SJSA1 (cell line): ENCODE data around the gene MYO7A. TPM values are rescaled to one million over a fixed set of nuclear protein-coding genes. Genes with fewer than 3 reads are reported as not detected.
A peak's percentile ranks its signal among the peaks of the same experiment; 100 is the strongest.

Experiments
- DNase-seq, 2 experiments: peaks; one replicate each; pipeline ENCODE4 v3.0.0-alpha.2; 2015 to 2020; ENCODE audit warnings: low spot score in 2 of 2, low read depth in 1 of 2
- H3K27ac ChIP-seq: fragments of 250-450 bp; sonication (Bioruptor Pico); 2 replicates; pipeline ENCODE4 v1.5.1; 2020; ENCODE audit warnings: mild to moderate bottlenecking, moderate library complexity
- H3K27me3 ChIP-seq: fragments of 250-450 bp; sonication (Bioruptor Pico); replicated peaks from 2 replicates; pipeline ENCODE4 v1.5.1; 2020; ENCODE audit warnings: mild to moderate bottlenecking, moderate library complexity
- H3K36me3 ChIP-seq: fragments of 250-450 bp; sonication (Bioruptor Pico); 2 replicates; pipeline ENCODE4 v1.5.1; 2020; ENCODE audit warnings: mild to moderate bottlenecking
- H3K4me1 ChIP-seq: fragments of 250-450 bp; sonication (Bioruptor Pico); replicated peaks from 2 replicates; pipeline ENCODE4 v1.6.1; 2021; ENCODE audit warnings: mild to moderate bottlenecking
- H3K4me3 ChIP-seq: fragments of 250-450 bp; sonication (Bioruptor Pico); 2 replicates; pipeline ENCODE4 v1.5.1; 2020; ENCODE audit warnings: mild to moderate bottlenecking
- H3K9me3 ChIP-seq: fragments of 250-450 bp; sonication (Bioruptor Pico); replicated peaks from 2 replicates; pipeline ENCODE4 v1.5.1; 2020; ENCODE audit warnings: mild to moderate bottlenecking
- total RNA-seq: library from RNA; depleted of rRNA; stranded (reverse); fragments of >200 nt; shearing (Covaris generic); gene quantifications from 2 replicates; pipeline ENCODE4 v1.2.3, GENCODE V29; 2014

Gene MYO7A
- total RNA-seq, 1 experiment from 2014 or later = not detected

DNA sequence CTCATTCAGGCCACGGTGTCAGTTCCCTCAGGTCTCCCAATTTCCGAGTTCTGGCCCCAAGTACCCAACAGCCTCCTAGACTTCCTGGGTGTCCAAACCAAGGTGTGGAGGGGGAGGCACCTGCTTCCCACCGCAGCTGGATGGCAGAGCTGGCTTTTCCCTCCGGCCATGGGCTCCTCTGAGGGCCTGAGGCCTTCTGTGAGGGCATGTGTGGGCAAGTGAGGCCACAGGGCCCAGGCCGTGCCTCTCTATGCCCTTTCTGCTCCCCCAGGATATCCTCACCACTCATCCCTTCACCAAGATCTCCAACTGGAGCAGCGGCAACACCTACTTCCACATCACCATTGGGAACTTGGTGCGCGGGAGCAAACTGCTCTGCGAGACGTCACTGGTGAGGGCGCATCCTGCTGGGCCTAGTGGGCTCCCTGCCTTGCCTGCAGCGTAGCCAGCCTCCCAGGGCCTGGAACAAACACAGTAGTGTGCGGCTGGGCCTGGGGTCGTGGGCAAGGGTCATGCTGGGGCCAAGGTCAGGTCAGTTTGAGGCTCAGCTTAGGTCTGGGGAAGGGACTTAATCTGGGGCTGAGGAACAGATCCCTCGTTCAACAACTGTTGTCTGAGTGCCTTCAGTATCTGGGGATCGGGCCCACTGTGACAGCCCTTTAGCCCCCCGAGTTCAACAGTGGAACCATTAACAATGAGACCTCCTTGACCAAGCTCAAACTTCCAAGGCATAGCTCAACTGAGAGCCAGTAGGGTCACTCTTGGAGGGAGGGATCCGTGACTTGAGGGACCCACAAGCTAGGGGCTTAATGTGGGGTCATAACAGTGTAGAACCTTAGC is 85.8 kb downstream of the MYO7A start:
- H3K9me3 ChIP-seq = no peaks in the 10 kb centered on the region
- H3K27ac ChIP-seq = no peak overlapping the region
- H3K4me3 ChIP-seq = no peak overlapping the region
- H3K4me1 ChIP-seq = no peaks in the 10 kb centered on the region
- peak in 1 of 2 experiments; percentile 17 for DNase-seq
- H3K27me3 ChIP-seq = no peaks in the 10 kb centered on the region
- no peaks in the 10 kb centered on the region for H3K36me3 ChIP-seq

DNA sequence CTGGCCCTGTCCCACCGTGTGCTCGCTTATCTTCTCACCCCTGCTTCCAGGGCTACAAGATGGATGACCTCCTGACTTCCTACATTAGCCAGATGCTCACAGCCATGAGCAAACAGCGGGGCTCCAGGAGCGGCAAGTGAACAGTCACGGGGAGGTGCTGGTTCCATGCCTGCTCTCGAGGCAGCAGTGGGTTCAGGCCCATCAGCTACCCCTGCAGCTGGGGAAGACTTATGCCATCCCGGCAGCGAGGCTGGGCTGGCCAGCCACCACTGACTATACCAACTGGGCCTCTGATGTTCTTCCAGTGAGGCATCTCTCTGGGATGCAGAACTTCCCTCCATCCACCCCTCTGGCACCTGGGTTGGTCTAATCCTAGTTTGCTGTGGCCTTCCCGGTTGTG is 86.5 kb downstream of the MYO7A start:
- H3K9me3 ChIP-seq = no peaks in the 10 kb centered on the region
- no peaks in the 10 kb centered on the region for H3K36me3 ChIP-seq
- no peak overlapping the region for H3K27ac ChIP-seq
- no peaks in the 10 kb centered on the region for H3K4me1 ChIP-seq
- no peaks in the 10 kb centered on the region for H3K27me3 ChIP-seq
- no peak overlapping the region for H3K4me3 ChIP-seq
- no peak for DNase-seq

DNA sequence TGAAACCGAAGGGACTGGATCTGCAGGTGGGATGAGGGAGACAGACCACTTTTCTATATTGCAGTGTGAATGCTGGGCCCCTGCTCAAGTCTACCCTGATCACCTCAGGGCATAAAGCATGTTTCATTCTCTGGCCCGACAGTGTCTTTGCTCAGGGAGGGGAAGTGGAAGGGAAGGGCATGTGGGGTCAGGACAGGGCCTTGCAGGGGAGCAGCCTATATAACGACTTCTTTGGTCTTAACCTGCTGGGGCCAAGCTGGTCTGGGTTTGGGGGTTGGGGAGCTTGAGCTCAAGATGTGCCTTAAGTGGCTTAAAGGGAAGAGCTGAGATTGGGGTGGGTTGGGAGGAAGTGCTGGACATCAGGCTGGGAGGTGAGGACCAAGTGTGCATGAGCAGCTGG is 87.1 kb downstream of the MYO7A start:
- H3K27me3 ChIP-seq = no peaks in the 10 kb centered on the region
- no peaks in the 10 kb centered on the region for H3K9me3 ChIP-seq
- H3K36me3 ChIP-seq = no peaks in the 10 kb centered on the region
- no peaks in the 10 kb centered on the region for H3K4me1 ChIP-seq
- H3K27ac ChIP-seq = no peak overlapping the region
- DNase-seq = no peak
- H3K4me3 ChIP-seq = no peak overlapping the region

DNA sequence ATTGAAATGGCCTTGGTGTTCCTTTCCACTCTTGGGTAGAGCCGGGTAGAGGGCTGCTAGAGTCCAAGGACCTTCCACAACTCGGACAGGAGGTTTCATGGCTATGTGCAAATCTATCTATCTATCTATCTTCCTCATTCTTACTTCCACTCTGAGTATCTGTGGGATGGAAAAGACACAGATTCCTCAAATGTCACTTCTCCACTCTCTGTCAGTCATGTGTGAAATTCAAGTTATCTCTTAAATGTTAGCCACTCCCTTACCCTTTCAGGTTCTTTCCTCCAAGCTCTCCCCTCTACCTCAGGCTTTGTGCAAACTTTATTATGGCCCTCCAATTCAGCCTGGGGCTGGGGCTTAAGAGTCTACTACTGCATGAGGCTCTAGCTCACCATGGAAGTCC is 89.1 kb downstream of the MYO7A start:
- H3K9me3 ChIP-seq = no peaks in the 10 kb centered on the region
- H3K4me3 ChIP-seq = no peak overlapping the region
- no peaks in the 10 kb centered on the region for H3K27me3 ChIP-seq
- H3K4me1 ChIP-seq = no peaks in the 10 kb centered on the region
- H3K36me3 ChIP-seq = no peaks in the 10 kb centered on the region
- no peak overlapping the region for H3K27ac ChIP-seq
- DNase-seq = no peak

DNA sequence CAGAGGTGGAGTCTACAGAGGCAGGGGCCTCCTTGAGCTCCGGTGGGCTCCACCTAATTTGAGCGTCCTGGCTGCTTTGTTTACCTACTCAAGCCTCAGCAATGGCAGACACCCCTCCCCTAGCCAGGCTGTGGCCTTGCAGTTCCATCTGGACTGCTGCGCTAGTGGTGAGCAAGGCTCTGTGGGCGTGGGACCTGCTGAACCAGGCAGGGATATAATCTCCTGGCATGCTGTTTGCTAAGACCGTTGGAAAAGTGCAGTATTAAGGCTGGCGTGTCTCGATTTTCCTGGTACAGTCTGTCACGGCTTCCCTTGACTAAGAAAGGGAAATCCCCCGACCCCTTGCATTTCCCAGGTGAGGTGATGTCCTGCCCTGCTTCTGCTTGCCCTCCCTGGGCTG is 95.8 kb downstream of the MYO7A start:
- DNase-seq = no peak
- Histone ChIP-seq H3K27me3 (no peaks in the 10 kb centered on the region), H3K4me1 (no peaks in the 10 kb centered on the region), H3K36me3 (no peaks in the 10 kb centered on the region), H3K4me3 (no peak overlapping the region), H3K9me3 (no peaks in the 10 kb centered on the region), H3K27ac (no peak overlapping the region)

DNA sequence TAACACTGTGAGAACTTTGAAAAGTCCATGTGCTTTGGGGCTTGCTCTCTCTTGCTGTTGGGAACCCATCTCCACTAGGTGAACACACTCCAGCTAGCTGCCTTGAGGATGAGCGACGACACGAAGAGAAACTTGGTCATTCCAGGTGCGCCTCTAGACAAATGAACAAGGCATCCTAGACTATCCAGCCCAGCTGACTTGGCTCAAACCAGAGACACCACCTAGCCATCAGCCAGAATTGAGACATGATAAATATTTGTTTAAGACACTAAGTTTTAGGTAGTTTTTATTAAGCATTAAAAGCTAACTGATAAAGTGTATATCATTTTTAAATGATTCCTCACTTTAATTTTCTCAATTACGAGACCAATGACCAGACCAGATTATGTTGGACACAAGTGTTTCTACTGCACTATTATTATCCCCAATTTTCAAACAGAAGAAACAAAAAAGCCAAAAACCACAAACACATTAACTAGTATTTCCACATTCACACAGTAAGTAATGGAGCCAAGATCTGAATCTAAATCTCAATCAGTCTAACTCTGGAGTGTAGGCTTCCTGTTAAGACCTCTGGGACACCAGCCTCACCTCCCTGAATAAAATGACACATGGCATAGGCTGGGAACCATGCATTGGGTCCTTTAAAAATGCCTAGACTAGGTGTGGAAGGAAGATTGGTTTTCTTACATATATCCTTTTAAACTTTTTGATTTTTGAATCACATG is 103.0 kb downstream of the MYO7A start:
- Histone ChIP-seq H3K4me3 (no peak overlapping the region), H3K4me1 (no peaks in the 10 kb centered on the region), H3K27me3 (no peaks in the 10 kb centered on the region), H3K9me3 (no peaks in the 10 kb centered on the region), H3K27ac (no peak overlapping the region), H3K36me3 (no peaks in the 10 kb centered on the region)
- no peak for DNase-seq

DNA sequence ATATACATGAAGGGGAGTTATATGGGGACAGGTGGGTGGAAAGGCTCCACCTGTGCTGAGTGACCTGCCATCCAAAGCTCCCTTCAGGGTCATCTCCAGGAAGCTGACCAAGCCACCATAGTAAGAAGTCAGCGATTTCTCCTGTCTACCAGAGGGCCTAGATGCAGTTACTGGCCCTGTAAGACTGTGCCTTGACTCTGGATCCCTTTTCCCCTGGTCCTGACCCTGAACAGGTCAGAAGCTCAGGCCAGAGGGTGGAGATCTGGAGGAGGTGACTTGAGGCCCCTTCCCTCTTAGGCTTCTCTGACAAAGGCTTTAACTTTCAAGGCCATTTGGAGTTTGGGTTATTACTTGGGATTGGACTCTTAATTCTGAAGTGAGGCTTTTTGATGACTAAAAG is 103.8 kb downstream of the MYO7A start:
- H3K4me1 ChIP-seq = no peaks in the 10 kb centered on the region
- H3K27ac ChIP-seq = no peak overlapping the region
- H3K27me3 ChIP-seq = no peaks in the 10 kb centered on the region
- no peaks in the 10 kb centered on the region for H3K9me3 ChIP-seq
- no peak for DNase-seq
- no peaks in the 10 kb centered on the region for H3K36me3 ChIP-seq
- H3K4me3 ChIP-seq = no peak overlapping the region

DNA sequence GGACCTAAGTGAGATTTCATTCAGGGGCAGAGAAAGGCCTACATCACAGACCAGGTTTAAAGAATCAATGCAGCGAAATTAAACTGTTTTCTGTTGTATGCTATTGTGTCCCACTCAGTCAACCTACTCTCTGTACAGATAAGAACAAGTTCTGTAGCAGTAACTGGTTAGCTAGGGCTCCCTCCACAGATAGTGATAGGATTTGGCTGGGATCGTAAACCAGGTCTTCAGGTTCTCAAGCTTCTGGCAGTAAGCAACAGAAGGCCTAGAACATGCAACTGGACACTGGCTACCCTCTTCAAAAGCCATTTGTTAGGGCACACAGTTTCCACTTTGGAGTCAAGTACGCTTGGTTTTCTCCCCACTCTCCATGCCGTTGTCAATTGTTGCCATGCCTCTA is 104.2 kb downstream of the MYO7A start:
- Histone ChIP-seq H3K4me3 (no peak overlapping the region), H3K27me3 (no peaks in the 10 kb centered on the region), H3K4me1 (no peaks in the 10 kb centered on the region), H3K27ac (no peak overlapping the region), H3K36me3 (no peaks in the 10 kb centered on the region), H3K9me3 (no peaks in the 10 kb centered on the region)
- DNase-seq = no peak

DNA sequence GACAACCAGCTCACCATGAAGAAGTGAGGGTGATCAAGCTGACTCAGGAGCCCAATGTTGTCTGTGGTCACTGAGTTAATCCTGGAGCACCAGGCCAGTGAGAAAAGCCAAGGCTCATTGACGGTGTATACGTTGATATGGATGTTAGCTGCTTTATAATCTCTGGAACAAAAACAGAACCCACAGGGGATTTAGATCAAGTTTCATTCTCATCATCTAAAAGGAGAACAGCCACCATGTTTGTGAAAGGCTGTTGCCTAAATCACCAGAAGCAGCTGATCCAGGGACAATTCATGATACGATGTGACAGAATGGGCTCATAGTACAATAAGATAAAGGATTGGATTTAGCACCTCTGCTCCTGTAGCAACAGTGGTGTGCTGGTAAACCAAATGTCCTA is 105.0 kb downstream of the MYO7A start:
- Histone ChIP-seq H3K4me1 (no peaks in the 10 kb centered on the region), H3K27ac (no peak overlapping the region), H3K27me3 (no peaks in the 10 kb centered on the region), H3K9me3 (no peaks in the 10 kb centered on the region), H3K4me3 (no peak overlapping the region), H3K36me3 (no peaks in the 10 kb centered on the region)
- no peak for DNase-seq

DNA sequence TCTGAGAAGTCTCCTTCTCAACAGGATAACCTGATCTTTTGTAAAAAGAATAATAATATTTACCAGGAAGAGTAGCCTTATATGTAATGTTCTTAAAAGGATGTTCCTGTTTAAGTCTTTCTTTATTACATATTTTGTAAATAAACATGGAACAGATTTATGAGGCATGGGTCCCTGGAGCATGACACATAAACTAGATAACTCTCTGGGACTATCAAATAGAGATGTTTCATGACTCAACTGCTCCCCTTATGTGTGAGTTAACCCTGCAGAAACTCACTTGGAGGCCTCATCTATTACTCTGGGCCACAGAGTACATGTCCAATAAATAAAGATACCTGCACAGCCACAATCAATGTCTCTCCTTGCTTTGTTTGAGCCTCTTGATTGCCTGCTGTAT is 108.9 kb downstream of the MYO7A start:
- no peak for DNase-seq
- H3K27ac ChIP-seq = no peak overlapping the region
- H3K4me3 ChIP-seq = no peak overlapping the region
- no peaks in the 10 kb centered on the region for H3K9me3 ChIP-seq
- no peaks in the 10 kb centered on the region for H3K36me3 ChIP-seq
- H3K27me3 ChIP-seq = no peaks in the 10 kb centered on the region
- H3K4me1 ChIP-seq = no peaks in the 10 kb centered on the region

DNA sequence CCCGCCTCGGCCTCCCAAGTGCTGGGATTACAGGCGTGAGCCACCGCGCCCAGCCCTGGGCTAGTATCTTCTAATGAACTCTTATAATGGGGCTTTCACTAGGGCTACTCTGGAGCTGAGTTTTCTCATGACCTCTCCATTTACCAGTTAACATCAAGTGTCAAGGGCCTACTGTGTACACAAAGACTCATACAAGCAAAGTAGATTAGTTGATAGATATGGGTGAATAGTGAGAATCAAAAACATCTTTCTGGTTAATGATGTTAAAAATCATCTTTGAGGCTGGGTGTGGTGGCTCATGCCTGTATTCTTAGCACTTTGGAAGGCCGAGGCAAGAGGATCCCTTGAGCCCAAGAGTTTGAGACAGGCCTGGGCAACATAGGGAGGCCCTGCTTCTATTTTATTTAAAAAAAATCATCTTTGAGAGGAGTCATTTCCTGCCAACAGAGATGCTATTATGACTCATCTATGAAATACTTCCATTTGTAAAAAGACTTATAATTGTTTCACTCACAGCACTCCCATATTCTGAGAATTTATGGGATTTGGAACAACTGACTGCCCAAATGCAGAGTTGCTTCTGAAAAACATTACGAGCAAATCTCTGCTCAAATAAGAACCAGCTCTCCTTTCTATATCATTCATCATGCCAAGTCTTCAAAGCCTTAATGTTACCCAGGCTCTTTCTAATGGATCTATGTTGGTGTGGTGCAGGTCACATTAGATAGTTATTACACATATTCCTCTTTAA is 116.4 kb downstream of the MYO7A start:
- DNase-seq = peak in 1 of 2 experiments; percentile 34
- no peaks in the 10 kb centered on the region for H3K27me3 ChIP-seq
- no peak overlapping the region for H3K4me3 ChIP-seq

DNA sequence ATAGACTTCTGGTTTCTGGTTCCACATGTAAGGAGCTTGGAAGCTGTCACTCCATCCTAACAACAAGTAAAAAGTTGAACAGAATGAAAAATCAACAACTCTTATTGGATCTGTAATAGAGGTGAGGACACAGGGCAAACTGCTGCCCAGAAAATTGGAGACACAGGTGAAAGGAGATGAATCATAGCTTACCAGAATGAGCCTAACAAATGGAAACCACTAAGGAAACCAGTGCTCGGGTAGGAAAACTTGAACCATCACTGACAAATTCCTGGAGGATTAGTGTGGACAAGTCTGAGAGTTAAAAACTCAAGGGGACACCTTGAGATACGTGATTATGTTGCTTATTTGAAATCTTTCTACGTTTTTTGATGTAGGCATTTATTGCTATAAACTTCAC is 121.4 kb downstream of the MYO7A start:
- Histone ChIP-seq H3K4me1 (peaks cover 7% of the 10 kb centered on the region), H3K9me3 (no peaks in the 10 kb centered on the region), H3K27ac (no peak overlapping the region), H3K36me3 (no peaks in the 10 kb centered on the region), H3K27me3 (no peaks in the 10 kb centered on the region), H3K4me3 (no peak overlapping the region)
- no peak for DNase-seq

More for the DNA sequence above, 116.4 kb downstream of the MYO7A start:
- Histone ChIP-seq H3K27ac (peak overlapping the region; percentile 85), H3K4me1 (peaks cover 12% of the 10 kb centered on the region), H3K36me3 (no peaks in the 10 kb centered on the region), H3K9me3 (no peaks in the 10 kb centered on the region)

DNA sequence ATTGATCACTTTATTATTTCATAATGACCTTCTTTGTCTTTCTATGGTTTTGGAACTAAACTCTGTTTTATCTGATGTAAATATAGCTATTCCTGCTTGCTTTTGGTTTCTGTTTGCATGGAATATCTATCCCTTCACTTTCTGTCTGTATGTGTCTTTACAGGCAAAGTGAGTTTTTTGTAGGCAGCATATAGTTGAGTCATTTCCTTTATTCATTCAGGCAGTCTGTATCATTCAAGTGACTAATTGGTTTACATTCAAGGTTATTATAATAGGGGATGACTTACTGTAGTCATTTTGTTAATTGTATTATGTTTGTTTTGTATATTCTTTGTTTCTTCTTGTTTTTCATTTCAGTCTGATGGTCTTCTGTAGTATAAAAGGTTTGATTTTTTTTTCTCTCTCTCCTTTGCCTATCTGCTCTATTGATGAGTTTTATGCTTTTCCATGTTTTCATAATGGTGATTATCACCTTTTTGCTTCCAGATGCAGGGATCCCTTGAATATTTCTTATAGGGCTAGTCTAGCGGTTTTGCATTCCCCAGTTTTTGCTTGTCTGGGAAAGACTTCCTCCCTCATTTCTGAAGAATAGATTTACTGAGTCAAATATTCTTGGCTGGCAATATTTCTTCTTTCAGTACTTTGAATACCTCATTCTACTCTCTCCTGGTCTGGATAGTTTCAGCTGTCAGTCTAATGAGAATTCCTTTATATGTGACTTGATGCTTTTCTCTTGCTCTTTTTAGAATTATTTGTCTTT is 123.0 kb downstream of the MYO7A start:
- H3K36me3 ChIP-seq = no peaks in the 10 kb centered on the region
- H3K27me3 ChIP-seq = no peaks in the 10 kb centered on the region
- H3K27ac ChIP-seq = no peak overlapping the region
- peak in 1 of 2 experiments; percentile 10 for DNase-seq
- no peak overlapping the region for H3K4me3 ChIP-seq
- H3K4me1 ChIP-seq = no peaks in the 10 kb centered on the region; the same call in 1 of the 2 replicates
- H3K9me3 ChIP-seq = no peaks in the 10 kb centered on the region
